ENCODE results near the gene NMB.

NMB gene

DNA sequence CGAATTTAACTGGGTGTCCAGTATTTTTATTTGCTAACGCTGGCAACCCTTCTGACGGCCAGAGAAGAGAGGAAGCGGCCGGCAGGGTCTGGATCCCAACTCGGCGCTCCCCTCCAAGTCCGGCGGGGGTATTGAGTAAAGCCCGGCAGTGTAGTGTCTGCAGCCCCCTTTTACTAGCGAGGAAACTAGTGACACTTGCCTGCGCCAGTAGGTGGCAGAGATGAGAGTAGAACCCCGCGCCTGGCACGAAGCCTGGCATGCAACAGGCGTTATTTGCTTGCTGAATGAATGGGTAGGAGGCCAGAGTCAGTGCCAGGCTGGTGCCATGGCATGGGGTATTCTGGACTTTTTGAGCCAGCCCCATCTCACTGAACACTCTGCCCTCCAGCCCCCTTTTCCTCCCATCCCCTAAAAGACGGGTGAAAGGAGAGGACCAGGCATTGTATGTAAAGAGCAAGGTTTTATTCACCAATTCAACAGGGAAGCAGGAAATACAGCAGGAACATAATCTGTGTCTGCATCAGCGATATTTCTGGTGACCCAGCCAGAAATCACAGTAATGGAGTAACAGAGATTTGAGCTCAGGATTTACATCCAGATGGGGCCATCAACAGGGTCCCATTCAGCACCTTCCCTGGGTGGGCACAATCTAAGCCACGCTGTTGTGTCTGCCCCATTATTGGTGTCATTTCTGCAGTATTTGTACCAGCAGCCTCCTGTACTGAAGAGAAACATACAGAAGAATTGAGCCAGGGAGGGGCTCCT lies 3.1 kb downstream of the NMB start:
- DNase-seq (ENCODE audit: extremely low read depth, insufficient read length): peak; percentile 66
- TF ChIP-seq CTCF (IDR thresholded peaks at IDR 0.05; ENCODE audit: insufficient read depth, low read length, poor library complexity, severe bottlenecking): peak; percentile 82
- Histone ChIP-seq H3K4me3 (replicated peaks; ENCODE audit: low read depth, low read length) (peak overlapping the region; percentile 96), H3K36me3 (ENCODE audit: control insufficient read depth, insufficient read depth, low read length) (peaks cover 3% of the 10 kb centered on the region), H3K27me3 (replicated peaks; ENCODE audit: control insufficient read depth, insufficient read depth, low read length) (no peaks in the 10 kb centered on the region)

DNA sequence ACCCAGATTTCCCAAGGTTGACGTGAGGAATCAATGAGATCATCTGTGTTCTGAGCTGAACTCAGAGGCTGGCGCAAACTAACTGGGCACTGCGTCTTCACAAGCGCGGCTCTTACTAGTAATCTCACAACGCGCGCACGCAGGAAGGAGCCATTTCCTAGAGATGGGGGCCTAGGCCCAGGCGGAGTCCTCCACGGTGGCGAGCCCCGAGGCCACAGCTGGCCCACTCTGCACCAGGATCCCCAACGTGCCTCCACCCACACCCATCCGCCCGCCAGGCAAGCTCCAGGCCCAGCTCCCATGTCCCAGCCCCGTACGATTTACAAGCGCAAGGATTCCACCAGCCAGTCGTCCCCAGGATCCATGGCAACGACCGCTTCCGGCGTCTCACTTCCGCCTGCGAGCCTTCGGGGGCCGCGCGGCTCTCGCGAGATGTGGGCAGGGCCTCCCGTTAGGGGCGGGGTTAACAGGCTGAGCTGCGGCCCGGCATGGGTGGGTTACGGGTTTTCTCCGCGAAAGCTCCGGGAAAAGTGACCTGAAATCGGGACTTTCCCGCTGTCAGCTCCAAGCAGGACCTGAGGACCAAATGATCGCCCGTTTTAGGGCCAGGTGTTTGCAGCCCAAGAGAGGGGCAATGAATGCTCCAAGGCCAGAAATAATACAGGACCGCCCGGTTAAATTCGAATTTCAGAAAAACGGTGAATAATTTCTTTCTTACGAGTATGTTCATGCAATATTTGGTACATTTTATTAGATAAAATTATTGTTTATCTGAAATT lies 3.9 kb downstream of the NMB start, which contains the start of gene WDR73:
Gene WDR73 (minus strand): TSS at position 374 of the 779 bp plus-strand sequence. CDS start 9 bp downstream, at position 365.
- DNase-seq (ENCODE audit: extremely low read depth, insufficient read length): peak; percentile 94
- H3K4me3 ChIP-seq (replicated peaks; ENCODE audit: low read depth, low read length): peak within 1 kb of the TSS; percentile 96
- no peaks in the 10 kb centered on the region for H3K27me3 ChIP-seq (replicated peaks; ENCODE audit: control insufficient read depth, insufficient read depth, low read length)
- peaks cover 6% of the 10 kb centered on the region for H3K36me3 ChIP-seq (ENCODE audit: control insufficient read depth, insufficient read depth, low read length)
- TF ChIP-seq CTCF (IDR thresholded peaks at IDR 0.05; ENCODE audit: insufficient read depth, low read length, poor library complexity, severe bottlenecking): no peak

GRCh38 chr15:84653584-84653909 lies 4.5 kb downstream of the NMB start:
- DNase-seq (ENCODE audit: extremely low read depth, insufficient read length): no peak
- peak overlapping the region; percentile 96 for H3K4me3 ChIP-seq (replicated peaks; ENCODE audit: low read depth, low read length)
- no peaks in the 10 kb centered on the region for H3K27me3 ChIP-seq (replicated peaks; ENCODE audit: control insufficient read depth, insufficient read depth, low read length)
- peaks cover 6% of the 10 kb centered on the region for H3K36me3 ChIP-seq (ENCODE audit: control insufficient read depth, insufficient read depth, low read length)
- TF ChIP-seq CTCF (IDR thresholded peaks at IDR 0.05; ENCODE audit: insufficient read depth, low read length, poor library complexity, severe bottlenecking): no peak

GRCh38 chr15:84649706-84650105 lies 8.3 kb downstream of the NMB start:
- peaks cover 18% of the 10 kb centered on the region for H3K36me3 ChIP-seq (ENCODE audit: control insufficient read depth, insufficient read depth, low read length)
- H3K27me3 ChIP-seq (replicated peaks; ENCODE audit: control insufficient read depth, insufficient read depth, low read length): no peaks in the 10 kb centered on the region
- no peak for DNase-seq (ENCODE audit: extremely low read depth, insufficient read length)
- TF ChIP-seq CTCF (IDR thresholded peaks at IDR 0.05; ENCODE audit: insufficient read depth, low read length, poor library complexity, severe bottlenecking): no peak
- no peak overlapping the region for H3K4me3 ChIP-seq (replicated peaks; ENCODE audit: low read depth, low read length)

DNA sequence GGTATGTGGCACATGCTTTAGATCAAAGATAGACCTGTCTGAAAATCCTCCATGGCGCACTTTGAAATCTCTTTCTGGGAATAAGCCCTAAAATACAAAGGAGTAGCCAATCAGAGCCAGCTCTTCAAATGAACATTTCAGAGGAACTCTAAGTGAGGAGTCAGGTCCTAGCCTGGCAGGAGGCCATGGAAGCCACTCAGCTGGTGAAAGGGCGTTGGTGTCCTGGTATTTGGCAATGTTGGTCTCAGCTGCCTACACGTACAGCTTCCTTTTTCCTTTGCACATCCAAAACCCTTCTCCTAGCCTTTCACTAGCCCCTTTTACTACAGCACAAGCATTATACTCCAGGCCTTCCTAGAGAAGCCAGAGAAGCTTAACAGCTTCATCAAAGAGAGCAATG lies 9.5 kb downstream of the NMB start:
- TF ChIP-seq CTCF (IDR thresholded peaks at IDR 0.05; ENCODE audit: insufficient read depth, low read length, poor library complexity, severe bottlenecking): no peak
- H3K27me3 ChIP-seq (replicated peaks; ENCODE audit: control insufficient read depth, insufficient read depth, low read length): no peaks in the 10 kb centered on the region
- H3K4me3 ChIP-seq (replicated peaks; ENCODE audit: low read depth, low read length): no peak overlapping the region
- DNase-seq (ENCODE audit: extremely low read depth, insufficient read length): no peak
- H3K36me3 ChIP-seq (ENCODE audit: control insufficient read depth, insufficient read depth, low read length): peaks cover 18% of the 10 kb centered on the region

Data from GM06990 (cell line).